22Rv1 (cell line): ENCODE data around the gene CFAP90.

Experiments used
- ZFX ChIP-seq: fragments of 450-650 bp; IDR thresholded peaks from 2 replicates; pipeline ENCODE4 v1.6.1; 2017; ENCODE audit warnings: antibody characterized with exemption, borderline replicate concordance
- TF ChIP-seq, protein P1 (sequence below): fragments of 450-650 bp; IDR thresholded peaks from 2 replicates; pipeline ENCODE4 v1.5.1; 2017; ENCODE audit warnings: mild to moderate bottlenecking

- TF ChIP-seq, protein P1, sequence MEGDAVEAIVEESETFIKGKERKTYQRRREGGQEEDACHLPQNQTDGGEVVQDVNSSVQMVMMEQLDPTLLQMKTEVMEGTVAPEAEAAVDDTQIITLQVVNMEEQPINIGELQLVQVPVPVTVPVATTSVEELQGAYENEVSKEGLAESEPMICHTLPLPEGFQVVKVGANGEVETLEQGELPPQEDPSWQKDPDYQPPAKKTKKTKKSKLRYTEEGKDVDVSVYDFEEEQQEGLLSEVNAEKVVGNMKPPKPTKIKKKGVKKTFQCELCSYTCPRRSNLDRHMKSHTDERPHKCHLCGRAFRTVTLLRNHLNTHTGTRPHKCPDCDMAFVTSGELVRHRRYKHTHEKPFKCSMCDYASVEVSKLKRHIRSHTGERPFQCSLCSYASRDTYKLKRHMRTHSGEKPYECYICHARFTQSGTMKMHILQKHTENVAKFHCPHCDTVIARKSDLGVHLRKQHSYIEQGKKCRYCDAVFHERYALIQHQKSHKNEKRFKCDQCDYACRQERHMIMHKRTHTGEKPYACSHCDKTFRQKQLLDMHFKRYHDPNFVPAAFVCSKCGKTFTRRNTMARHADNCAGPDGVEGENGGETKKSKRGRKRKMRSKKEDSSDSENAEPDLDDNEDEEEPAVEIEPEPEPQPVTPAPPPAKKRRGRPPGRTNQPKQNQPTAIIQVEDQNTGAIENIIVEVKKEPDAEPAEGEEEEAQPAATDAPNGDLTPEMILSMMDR: no peak
- no peak for TF ChIP-seq ZFX
Measured at GRCh38 chr5:7822449-7822848, 28.5 kb downstream of the CFAP90 start.
